Osteocyte (in vitro differentiated cells): ENCODE data around the gene ELAVL4. TPM values are rescaled to one million over a fixed set of nuclear protein-coding genes. Genes with fewer than 3 reads are reported as not detected.

Source experiments
- DNase-seq: peaks from one replicate; pipeline ENCODE4 v3.0.0; 2021; ENCODE audit warnings: mixed read lengths; ENCODE audit not compliant: unreplicated experiment; ENCODE audit errors: extremely low spot score
- H3K27ac Mint-ChIP-seq: one replicate; pipeline ENCODE4 v1.8.0; 2021; ENCODE audit warnings: mild to moderate bottlenecking, mixed read lengths; ENCODE audit not compliant: unreplicated experiment
- H3K27me3 Mint-ChIP-seq: one replicate; pipeline ENCODE4 v1.8.0; 2021; ENCODE audit warnings: mixed read lengths; ENCODE audit not compliant: unreplicated experiment
- H3K36me3 Mint-ChIP-seq: one replicate; pipeline ENCODE4 v1.8.0; 2021; ENCODE audit warnings: mixed read lengths; ENCODE audit not compliant: unreplicated experiment
- H3K4me1 Mint-ChIP-seq: one replicate; pipeline ENCODE4 v1.8.0; 2021; ENCODE audit warnings: mixed read lengths; ENCODE audit not compliant: unreplicated experiment
- H3K4me3 Mint-ChIP-seq: one replicate; pipeline ENCODE4 v1.8.0; 2021; ENCODE audit warnings: mild to moderate bottlenecking, moderate library complexity, mixed read lengths; ENCODE audit not compliant: unreplicated experiment
- H3K9me3 Mint-ChIP-seq: one replicate; pipeline ENCODE4 v1.8.0; 2021; ENCODE audit warnings: mixed read lengths; ENCODE audit not compliant: unreplicated experiment
- total RNA-seq: library from RNA; stranded (reverse); gene quantifications from 2 replicates; pipeline ENCODE4 v1.2.1, GENCODE V29; 2021
- TF ChIP-seq, protein P1 (sequence below): fragments of 200-600 bp; sonication (generic); IDR thresholded peaks from 2 replicates; pipeline ENCODE4 v1.5.0; 2021; ENCODE audit warnings: antibody characterized with exemption, mild to moderate bottlenecking, moderate library complexity

The ELAVL4 gene
- total RNA-seq, 1 donor from 2014 or later, result not detected

DNA sequence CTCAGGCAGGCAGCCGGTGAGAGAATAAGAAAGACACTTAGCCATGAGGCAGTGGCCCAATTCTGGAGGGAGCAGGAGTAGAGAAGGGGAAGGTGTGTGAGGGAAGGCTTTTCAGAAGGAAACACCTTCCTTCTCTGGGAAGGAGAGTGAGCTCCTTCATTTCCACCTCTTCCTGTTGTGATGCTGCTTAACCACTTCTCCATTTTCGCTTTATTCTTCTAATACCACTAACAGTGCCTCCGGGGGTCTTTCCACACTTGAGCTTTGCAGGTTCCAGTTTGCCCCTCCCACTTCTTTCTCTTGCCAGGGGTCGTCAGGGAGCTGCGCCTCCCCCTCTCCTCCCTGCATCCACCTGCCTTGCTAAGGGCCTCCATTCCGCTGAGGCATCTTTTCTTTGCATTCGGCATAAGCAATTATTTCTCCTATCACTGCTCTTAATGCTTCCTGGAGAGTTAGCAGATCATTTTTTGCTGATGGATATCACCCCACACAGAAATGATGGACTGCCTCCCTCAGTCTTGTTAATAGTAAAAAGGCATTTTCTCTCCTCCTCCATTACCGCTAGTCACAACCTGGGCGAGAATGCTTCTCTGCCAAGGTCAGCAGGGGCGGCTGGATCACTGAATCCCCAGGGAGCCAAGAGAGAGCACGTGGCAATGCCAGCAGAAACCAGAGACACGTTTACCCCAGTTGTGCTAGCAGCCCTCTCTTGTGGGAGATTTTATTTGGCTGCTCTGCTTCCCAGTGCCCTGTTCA, 74.8 kb downstream of the ELAVL4 start:
- H3K36me3 Mint-ChIP-seq, result no peaks in the 10 kb centered on the region
- no peak for DNase-seq
- H3K9me3 Mint-ChIP-seq, result no peaks in the 10 kb centered on the region
- TF ChIP-seq, protein P1, sequence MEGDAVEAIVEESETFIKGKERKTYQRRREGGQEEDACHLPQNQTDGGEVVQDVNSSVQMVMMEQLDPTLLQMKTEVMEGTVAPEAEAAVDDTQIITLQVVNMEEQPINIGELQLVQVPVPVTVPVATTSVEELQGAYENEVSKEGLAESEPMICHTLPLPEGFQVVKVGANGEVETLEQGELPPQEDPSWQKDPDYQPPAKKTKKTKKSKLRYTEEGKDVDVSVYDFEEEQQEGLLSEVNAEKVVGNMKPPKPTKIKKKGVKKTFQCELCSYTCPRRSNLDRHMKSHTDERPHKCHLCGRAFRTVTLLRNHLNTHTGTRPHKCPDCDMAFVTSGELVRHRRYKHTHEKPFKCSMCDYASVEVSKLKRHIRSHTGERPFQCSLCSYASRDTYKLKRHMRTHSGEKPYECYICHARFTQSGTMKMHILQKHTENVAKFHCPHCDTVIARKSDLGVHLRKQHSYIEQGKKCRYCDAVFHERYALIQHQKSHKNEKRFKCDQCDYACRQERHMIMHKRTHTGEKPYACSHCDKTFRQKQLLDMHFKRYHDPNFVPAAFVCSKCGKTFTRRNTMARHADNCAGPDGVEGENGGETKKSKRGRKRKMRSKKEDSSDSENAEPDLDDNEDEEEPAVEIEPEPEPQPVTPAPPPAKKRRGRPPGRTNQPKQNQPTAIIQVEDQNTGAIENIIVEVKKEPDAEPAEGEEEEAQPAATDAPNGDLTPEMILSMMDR, result no peak
- H3K4me1 Mint-ChIP-seq, result no peaks in the 10 kb centered on the region
- no peaks in the 10 kb centered on the region for H3K27me3 Mint-ChIP-seq
- H3K4me3 Mint-ChIP-seq, result no peak overlapping the region
- H3K27ac Mint-ChIP-seq, result no peak overlapping the region

DNA sequence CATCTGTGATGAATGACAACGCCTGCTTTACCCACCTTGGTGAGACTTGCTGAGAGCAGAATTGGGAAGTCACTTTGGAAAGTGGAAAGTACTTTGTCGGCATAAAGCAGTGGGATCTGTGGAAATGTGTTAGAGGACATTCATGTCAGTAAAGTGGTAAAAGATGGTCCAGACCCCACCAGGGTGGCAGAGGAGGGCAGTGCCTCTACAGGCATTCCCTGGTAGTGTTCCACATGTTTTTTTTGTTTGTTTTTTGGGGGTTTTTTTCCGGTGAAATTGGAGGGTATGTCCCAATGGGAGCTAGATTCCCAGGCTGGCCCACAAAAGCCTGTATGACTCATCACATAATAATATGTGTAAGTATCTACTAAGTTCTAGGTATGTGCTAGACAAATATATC, 80.6 kb downstream of the ELAVL4 start:
- no peaks in the 10 kb centered on the region for H3K4me1 Mint-ChIP-seq
- no peaks in the 10 kb centered on the region for H3K27me3 Mint-ChIP-seq
- no peak for DNase-seq
- H3K4me3 Mint-ChIP-seq, result no peak overlapping the region
- no peak overlapping the region for H3K27ac Mint-ChIP-seq
- H3K36me3 Mint-ChIP-seq, result no peaks in the 10 kb centered on the region
- TF ChIP-seq, protein P1, result no peak
- no peaks in the 10 kb centered on the region for H3K9me3 Mint-ChIP-seq

DNA sequence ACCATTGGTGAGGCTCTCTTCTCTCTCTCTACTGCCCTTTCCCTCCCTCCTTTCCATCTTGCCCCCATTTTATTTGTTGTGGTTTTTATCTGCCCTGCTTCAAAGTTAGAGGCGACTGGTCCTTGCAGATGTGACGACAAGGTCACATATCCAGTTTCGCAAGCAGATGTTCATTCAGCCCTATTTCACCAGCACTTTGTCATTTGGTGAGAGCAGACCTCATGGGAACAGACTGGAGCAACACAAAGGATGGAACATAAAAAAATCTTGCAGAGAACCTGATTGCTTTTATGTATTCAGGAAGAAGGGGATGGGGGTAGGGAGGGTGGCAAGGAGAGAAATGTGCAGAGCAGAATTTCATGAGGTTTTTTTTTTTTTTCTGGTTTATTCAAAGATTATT, 84.3 kb downstream of the ELAVL4 start:
- H3K4me1 Mint-ChIP-seq, result no peaks in the 10 kb centered on the region
- no peak for DNase-seq
- TF ChIP-seq, protein P1, result no peak
- H3K4me3 Mint-ChIP-seq, result no peak overlapping the region
- no peaks in the 10 kb centered on the region for H3K9me3 Mint-ChIP-seq
- no peaks in the 10 kb centered on the region for H3K36me3 Mint-ChIP-seq
- no peaks in the 10 kb centered on the region for H3K27me3 Mint-ChIP-seq
- no peak overlapping the region for H3K27ac Mint-ChIP-seq

DNA sequence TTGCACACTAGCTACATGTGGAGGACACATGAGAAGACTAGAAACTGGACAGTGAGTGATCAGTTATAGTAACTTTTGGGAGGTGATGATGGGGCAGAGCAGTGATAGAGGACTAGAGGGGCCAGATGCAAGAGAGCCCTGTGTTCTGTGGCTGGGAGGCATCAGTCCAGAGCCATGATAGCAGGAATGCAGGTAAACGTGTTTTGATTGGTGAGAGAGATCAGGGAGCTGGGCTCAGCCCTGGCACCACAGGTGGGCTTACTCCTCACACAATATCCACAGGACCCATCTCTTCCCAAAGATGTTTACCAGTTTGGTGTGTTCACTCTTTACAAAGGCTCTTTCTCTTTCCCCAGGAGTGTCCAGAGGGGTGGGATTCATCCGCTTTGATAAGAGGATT, 86.5 kb downstream of the ELAVL4 start:
- Mint-ChIP-seq H3K4me3 (no peak overlapping the region), H3K4me1 (no peaks in the 10 kb centered on the region), H3K9me3 (no peaks in the 10 kb centered on the region), H3K36me3 (no peaks in the 10 kb centered on the region), H3K27ac (no peak overlapping the region), H3K27me3 (no peaks in the 10 kb centered on the region)
- TF ChIP-seq, protein P1, result no peak
- no peak for DNase-seq

DNA sequence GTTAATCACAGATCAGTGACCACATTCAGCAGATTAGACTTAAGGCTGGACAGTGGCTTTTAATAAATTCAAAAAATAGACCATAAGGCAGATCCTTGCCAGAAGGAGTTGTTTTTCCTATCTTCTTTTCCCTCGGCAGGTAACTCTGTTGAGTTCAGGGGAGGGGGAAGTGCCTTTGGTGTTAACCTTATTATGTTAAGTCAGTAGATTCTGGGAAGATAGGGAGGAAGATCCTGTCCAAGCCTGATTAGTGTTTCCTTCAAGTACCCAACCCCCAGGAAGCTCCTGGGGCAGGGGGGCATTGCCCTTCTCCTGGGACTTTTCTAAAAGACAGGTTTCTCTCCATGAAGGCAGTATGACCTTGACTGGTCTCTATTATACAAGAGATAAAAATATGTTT, 87.4 kb downstream of the ELAVL4 start:
- DNase-seq, result no peak
- H3K9me3 Mint-ChIP-seq, result no peaks in the 10 kb centered on the region
- no peaks in the 10 kb centered on the region for H3K36me3 Mint-ChIP-seq
- no peak overlapping the region for H3K4me3 Mint-ChIP-seq
- TF ChIP-seq, protein P1, result no peak
- no peak overlapping the region for H3K27ac Mint-ChIP-seq
- no peaks in the 10 kb centered on the region for H3K27me3 Mint-ChIP-seq
- H3K4me1 Mint-ChIP-seq, result no peaks in the 10 kb centered on the region
